IPS DF 4.7 (cell line): ENCODE measurements around the gene GRPEL1.
"Not testable (repeated sequence)": the region's sequence is repeated elsewhere in the genome, so short reads cannot be mapped to it uniquely, and the experiment has no call there.

Experiments
- DNase-seq: peaks from one replicate; pipeline ENCODE4 v3.0.0-alpha.2; 2013; ENCODE audit warnings: low spot score; ENCODE audit errors: extremely low read depth

GRPEL1 gene

GRCh38 chr4:7067452-7068278 lies at the start of gene GRPEL1:
GRPEL1 (minus strand) TSS chr4:7068064; CDS start chr4:7068032, 32 bp downstream.
- peak; percentile 97 for DNase-seq

- DNase-seq, result no peak
Measured at GRCh38 chr4:7116705-7117104, 48.8 kb upstream of the GRPEL1 start.

GRCh38 chr4:7115557-7116340 lies 47.9 kb upstream of the GRPEL1 start:
- DNase-seq, result no peak

- DNase-seq, result no peak
Measured at GRCh38 chr4:7112656-7113055, 44.8 kb upstream of the GRPEL1 start.

- DNase-seq, result no peak
Measured at GRCh38 chr4:7111441-7111840, 43.6 kb upstream of the GRPEL1 start.

- DNase-seq, result no peak
Measured at GRCh38 chr4:7110546-7110945, 42.7 kb upstream of the GRPEL1 start.

- DNase-seq, result no peak
Measured at GRCh38 chr4:7109169-7109568, 41.3 kb upstream of the GRPEL1 start.

- no peak for DNase-seq
Measured at GRCh38 chr4:7108660-7109059, 40.8 kb upstream of the GRPEL1 start.

GRCh38 chr4:7108046-7108625 lies 40.3 kb upstream of the GRPEL1 start:
- DNase-seq, result no peak

GRCh38 chr4:7107166-7107905 lies 39.5 kb upstream of the GRPEL1 start:
- DNase-seq, result no peak

GRCh38 chr4:7105276-7105675 lies 37.4 kb upstream of the GRPEL1 start:
- no peak for DNase-seq

- no peak for DNase-seq
Measured at GRCh38 chr4:7104366-7105031, 36.6 kb upstream of the GRPEL1 start.

GRCh38 chr4:7103607-7104365 lies 35.9 kb upstream of the GRPEL1 start:
- no peak for DNase-seq

- DNase-seq, result no peak
Measured at GRCh38 chr4:7103031-7103606, 35.3 kb upstream of the GRPEL1 start.

GRCh38 chr4:7102516-7102909 lies 34.6 kb upstream of the GRPEL1 start:
- not testable (repeated sequence) for DNase-seq

- no peak for DNase-seq
Measured at GRCh38 chr4:7101692-7102515, 34.0 kb upstream of the GRPEL1 start.

GRCh38 chr4:7096236-7096635 lies 28.4 kb upstream of the GRPEL1 start:
- no peak for DNase-seq

GRCh38 chr4:7095611-7096155 lies 27.8 kb upstream of the GRPEL1 start:
- DNase-seq, result no peak

- DNase-seq, result no peak
Measured at GRCh38 chr4:7094916-7095315, 27.1 kb upstream of the GRPEL1 start.
